B cell (primary cell): ENCODE measurements around the gene DLX3. TPM values are rescaled to one million over a fixed set of nuclear protein-coding genes. Genes with fewer than 3 reads are reported as not detected.

Experiments
- ATAC-seq: fragments of 200-7000 bp; cut with Tn5 transposase; one replicate; pipeline ENCODE4 v1.10.0; 2021; ENCODE audit warnings: low read depth, mild to moderate bottlenecking, moderate number of reproducible peaks, moderate library complexity
- CTCF ChIA-PET: fragments of 350-600 bp; sonication (Branson Sonifier 250); formaldehyde crosslinking; loops from one replicate; lab custom pipeline; 2021; ENCODE audit warnings: antibody characterized with exemption, inconsistent platforms; lab: Charles Lee
- POLR2A ChIA-PET: fragments of 350-600 bp; sonication (Branson Sonifier 250); formaldehyde crosslinking; loops from one replicate; lab custom pipeline; 2021; ENCODE audit warnings: antibody characterized with exemption; lab: Charles Lee
- DNase-seq: peaks from one replicate; pipeline ENCODE4 v3.0.0; 2013
- H2AFZ ChIP-seq: 2 replicates; pipeline ENCODE4 v1.6.1; 2012; ENCODE audit warnings: mild to moderate bottlenecking, low read depth, low read length; ENCODE audit not compliant: insufficient read depth, poor library complexity, severe bottlenecking
- H3K27ac ChIP-seq, 2 donors: 1 replicate in 1 of 2; 2 replicates in 1 of 2; pipeline ENCODE4 v1.5.1; 2012 to 2013; ENCODE audit warnings: low read length in 2 of 2, mild to moderate bottlenecking in 2 of 2, moderate library complexity in 1 of 2
- H3K27me3 ChIP-seq, 4 experiments: fragments of 200-600 bp in 1 of 4; sonication (generic) in 1 of 4; replicated peaks in 1 of 4; 1 replicate in 2 of 4; 2 replicates in 2 of 4; pipeline versions ENCODE4 v1.6.1 to v1.7.0; 2013 to 2016; ENCODE audit warnings: low read length in 3 of 4, mild to moderate bottlenecking in 2 of 4, mixed read lengths in 1 of 4, moderate library complexity in 1 of 4; ENCODE audit not compliant: insufficient read depth in 4 of 4, control insufficient read depth in 3 of 4; ENCODE audit errors: control extremely low read depth in 1 of 4
- H3K36me3 ChIP-seq, 2 experiments: replicated peaks in 1 of 2; 1 replicate in 1 of 2; 2 replicates in 1 of 2; pipeline versions ENCODE4 v1.6.1 to v1.7.1; 2013; ENCODE audit warnings: low read length in 1 of 2; ENCODE audit not compliant: insufficient read depth in 2 of 2, control insufficient read depth in 1 of 2; ENCODE audit errors: control extremely low read depth in 1 of 2, extremely low read depth in 1 of 2
- H3K4me1 ChIP-seq, 2 donors: fragments of 200-600 bp in 1 of 2; sonication (generic) in 1 of 2; 1 replicate in 1 of 2; 2 replicates in 1 of 2; pipeline versions ENCODE4 v1.5.1 to v1.6.1; 2013 to 2017; ENCODE audit warnings: low read length in 2 of 2; ENCODE audit not compliant: control insufficient read depth in 2 of 2, insufficient read depth in 2 of 2
- H3K4me2 ChIP-seq: replicated peaks from 2 replicates; pipeline ENCODE3; 2012; ENCODE audit warnings: mild to moderate bottlenecking, low read depth, low read length; ENCODE audit not compliant: poor library complexity, severe bottlenecking
- H3K4me3 ChIP-seq, 5 experiments: fragments of 200-600 bp in 1 of 5; sonication (generic) in 1 of 5; 1 replicate in 3 of 5; 2 replicates in 2 of 5; pipeline versions ENCODE4 v1.5.1 to v1.7.0; 2011 to 2016; ENCODE audit warnings: low read length in 4 of 5, mild to moderate bottlenecking in 4 of 5, low read depth in 2 of 5, control low read depth in 1 of 5, moderate library complexity in 1 of 5; ENCODE audit not compliant: insufficient read depth in 1 of 5; ENCODE audit errors: control extremely low read depth in 1 of 5, extremely low read depth in 1 of 5
- H3K79me2 ChIP-seq: fragments of 200-600 bp; sonication (generic); one replicate; pipeline ENCODE4 v1.6.0; 2016; ENCODE audit warnings: low read length; ENCODE audit not compliant: control insufficient read depth, insufficient read depth
- H3K9ac ChIP-seq: fragments of 200-600 bp; sonication (generic); 2 replicates; pipeline ENCODE4 v1.6.1; 2017; ENCODE audit warnings: mild to moderate bottlenecking, low read length, moderate library complexity
- H3K9me3 ChIP-seq, 3 donors: one replicate each; pipeline versions ENCODE4 v1.6.1 to v1.7.1; 2013; ENCODE audit warnings: low read length in 2 of 3; ENCODE audit not compliant: control insufficient read depth in 2 of 3, insufficient read depth in 1 of 3; ENCODE audit errors: control extremely low read depth in 1 of 3
- H4K20me1 ChIP-seq: 2 replicates; pipeline ENCODE4 v1.6.0; 2012; ENCODE audit warnings: mild to moderate bottlenecking, low read length; ENCODE audit not compliant: insufficient read depth, control insufficient read depth, poor library complexity, severe bottlenecking
- H3K27ac Mint-ChIP-seq: one replicate; pipeline ENCODE4 v1.8.0; 2021; ENCODE audit warnings: mixed read lengths
- H3K27me3 Mint-ChIP-seq: one replicate; pipeline ENCODE4 v1.8.0; 2021; ENCODE audit warnings: mixed read lengths
- H3K4me1 Mint-ChIP-seq: one replicate; pipeline ENCODE4 v1.8.0; 2021; ENCODE audit warnings: mixed read lengths
- H3K4me3 Mint-ChIP-seq: one replicate; pipeline ENCODE4 v1.8.0; 2021; ENCODE audit warnings: mixed read lengths
- H3K9me3 Mint-ChIP-seq: one replicate; pipeline ENCODE4 v1.8.0; 2022; ENCODE audit warnings: mixed read lengths; ENCODE audit not compliant: insufficient read depth
- CTCF ChIP-seq: fragments of 200-600 bp; IDR thresholded peaks from one replicate; pipeline ENCODE4 v1.8.0; 2022; ENCODE audit warnings: antibody characterized with exemption, mild to moderate bottlenecking
- EZH2 ChIP-seq: IDR thresholded peaks from 2 replicates; pipeline ENCODE4 v1.6.1; 2012; ENCODE audit warnings: borderline replicate concordance, low read depth, mild to moderate bottlenecking, moderate library complexity, low read length; ENCODE audit not compliant: insufficient read depth, poor library complexity, severe bottlenecking
- WGBS: methylation state at CpG from one replicate; pipeline ENCODE4 v1.1.5; 2013; ENCODE audit warnings: missing lambda C conversion rate; ENCODE audit not compliant: insufficient coverage; 5-methylcytosine and 5-hydroxymethylcytosine counted together
- intact Hi-C: fragments of 100-400 bp; cut with micrococcal nuclease; formaldehyde crosslinking; loops from one replicate; pipeline ENCODE4 v1.10.0; 2022
- polyA plus RNA-seq: library from polyadenylated mRNA; depleted of rRNA; stranded (reverse); fragments of >200 nt; gene quantifications from 2 replicates; pipeline ENCODE4 v1.2.3, GENCODE V29; 2012
- total RNA-seq, 2 donors: library from RNA; stranded (reverse); fragments of 120-200 nt in 1 of 2; gene quantifications; 1 replicate in 1 of 2; 2 replicates in 1 of 2; pipeline versions ENCODE4 v1.2.3 to v1.2.4, GENCODE V29; 2013 to 2022

DLX3 gene
- total and polyA plus RNA-seq, 2 donors (not counting 1 experiment from before 2014, with no cell fraction given) = not detected

GRCh38 chr17:49966767-49967166 lies 28.3 kb downstream of the DLX3 start:
- ChIA-PET CTCF (interaction anchor here (1.8 to 2.0 kb wide), 2 partner anchors 14 to 30 kb away, joined by 5 read pairs; no protein-coding TSS in a partner anchor), POLR2A (interaction anchor here (0.6 kb wide), 1 partner anchor 180 kb away, joined by 5 read pairs; no protein-coding TSS in a partner anchor)
- Mint-ChIP-seq H3K4me3 (no peak overlapping the region), H3K9me3 (no peaks in the 10 kb centered on the region), H3K4me1 (peaks cover 46% of the 10 kb centered on the region), H3K27me3 (peaks cover 79% of the 10 kb centered on the region), H3K27ac (no peak overlapping the region)
- peaks cover 0 to 54% (median 0%) of the 10 kb centered on the region in 3 donors for H3K9me3 ChIP-seq
- no peak overlapping the region for H3K27ac ChIP-seq
- H2AFZ ChIP-seq = no peak overlapping the region
- no peaks in the 10 kb centered on the region for H3K79me2 ChIP-seq
- H4K20me1 ChIP-seq = no peaks in the 10 kb centered on the region
- DNase-seq = no peak
- no peak overlapping the region for H3K4me2 ChIP-seq
- intact Hi-C loops = no loop called here
- H3K4me1 ChIP-seq = peaks cover 54 to 68% of the 10 kb centered on the region in 2 donors
- no CpG with 5 or more reads among the region's 3 CpGs for WGBS
- TF ChIP-seq EZH2 = no peak
- TF ChIP-seq CTCF = no peak
- H3K4me3 ChIP-seq = no peak overlapping the region
- no peak for ATAC-seq
- no peaks in the 10 kb centered on the region for H3K36me3 ChIP-seq
- peaks cover 0 to 94% (median 76%) of the 10 kb centered on the region in 4 experiments for H3K27me3 ChIP-seq
- H3K9ac ChIP-seq = no peak overlapping the region

GRCh38 chr17:49965524-49965909 lies 29.5 kb downstream of the DLX3 start:
- intact Hi-C loops = no loop called here
- peaks cover 0 to 84% (median 69%) of the 10 kb centered on the region in 4 experiments for H3K27me3 ChIP-seq

More at GRCh38 chr17:49965524-49965909, 29.5 kb downstream of the DLX3 start:
- ChIA-PET CTCF (interaction anchor here (0.7 to 2.0 kb wide), 3 partner anchors 13 to 55 kb away, joined by 3 to 5 read pairs (median 5); no protein-coding TSS in a partner anchor), POLR2A (no interaction called here)
- Mint-ChIP-seq H3K4me3 (peak overlapping the region; percentile 5), H3K9me3 (no peaks in the 10 kb centered on the region), H3K27me3 (peaks cover 77% of the 10 kb centered on the region), H3K27ac (no peak overlapping the region), H3K4me1 (peaks cover 39% of the 10 kb centered on the region)
- peak overlapping the region; percentile 57 for H3K4me2 ChIP-seq
- 2% methylated on average over 8 of the region's 16 CpGs for WGBS
- no peak overlapping the region for H3K27ac ChIP-seq
- peaks cover 48 to 59% of the 10 kb centered on the region in 2 donors for H3K4me1 ChIP-seq
- TF ChIP-seq CTCF (no peak), EZH2 (no peak)
- no peaks in the 10 kb centered on the region for H3K79me2 ChIP-seq
- H3K4me3 ChIP-seq = no peak overlapping the region
- DNase-seq (no peak), ATAC-seq (no peak)
- no peak overlapping the region for H3K9ac ChIP-seq
- H3K36me3 ChIP-seq = no peaks in the 10 kb centered on the region
- H3K9me3 ChIP-seq = peaks cover 0 to 48% (median 0%) of the 10 kb centered on the region in 3 donors
- no peaks in the 10 kb centered on the region for H4K20me1 ChIP-seq
- H2AFZ ChIP-seq = no peak overlapping the region
